Fibroblast of villous mesenchyme (primary cell): Measurements from ENCODE around the gene CPSF4L. TPM values are rescaled to one million over a fixed set of nuclear protein-coding genes. Genes with fewer than 3 reads are reported as not detected.
A peak's percentile ranks its signal among the peaks of the same experiment; 100 is the strongest.

Experiments used
- DNase-seq: peaks from one replicate; pipeline ENCODE4 v3.0.0-alpha.2; 2010; ENCODE audit warnings: low read depth
- H3K4me3 ChIP-seq: 2 replicates; pipeline ENCODE4 v1.5.1; 2011; ENCODE audit warnings: low read depth, mild to moderate bottlenecking, low read length
- total RNA-seq: library from RNA; depleted of rRNA; stranded (reverse); fragments of >200 nt; gene quantifications from 2 replicates; pipeline ENCODE4 v1.2.3, GENCODE V29; 2012
- TF ChIP-seq, protein P1 (sequence below): IDR thresholded peaks from 2 replicates; pipeline ENCODE4 v1.5.1; 2012; ENCODE audit warnings: low read depth, mild to moderate bottlenecking, low read length; ENCODE audit not compliant: insufficient read depth

The CPSF4L gene
- total RNA-seq, 1 donor = not detected

DNA sequence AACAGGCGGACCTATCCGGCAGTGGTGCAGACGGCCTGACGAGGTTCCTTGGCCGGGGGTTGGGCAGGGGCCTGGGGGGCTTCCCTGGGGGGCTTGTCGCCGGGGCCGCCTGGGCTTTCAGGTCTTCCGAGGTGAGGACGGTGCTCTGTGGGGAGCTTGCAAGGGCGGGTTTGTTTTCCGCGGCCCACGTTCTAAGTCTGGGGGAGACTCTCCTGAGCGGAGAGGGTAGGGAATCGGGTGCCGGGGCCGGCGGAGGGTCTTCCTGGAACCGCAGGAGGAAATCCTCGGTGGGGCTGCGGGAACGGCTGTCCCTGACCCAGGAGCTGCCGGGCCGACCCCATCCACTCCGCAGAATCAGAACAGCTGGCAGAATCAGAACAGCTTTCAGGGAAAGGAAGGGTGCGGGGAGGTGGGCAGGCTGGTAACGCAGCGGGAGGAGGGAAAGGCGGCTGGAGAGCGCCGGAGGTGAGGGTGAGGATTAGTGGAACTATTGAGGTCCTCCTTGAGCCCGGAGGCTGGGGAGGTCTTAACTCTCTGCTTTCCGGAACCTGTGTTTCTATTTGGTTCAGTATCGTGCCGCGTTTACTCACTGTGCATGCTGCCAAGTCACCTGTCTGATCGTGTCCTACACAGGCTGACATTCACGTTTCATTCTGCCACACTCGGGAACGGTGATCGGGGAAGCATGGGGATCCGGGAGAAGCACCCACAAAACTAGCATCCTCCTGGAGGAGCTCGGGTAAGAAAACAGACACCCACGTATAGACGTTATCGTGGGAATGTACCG is 28.9 kb downstream of the CPSF4L start:
- TF ChIP-seq, protein P1, sequence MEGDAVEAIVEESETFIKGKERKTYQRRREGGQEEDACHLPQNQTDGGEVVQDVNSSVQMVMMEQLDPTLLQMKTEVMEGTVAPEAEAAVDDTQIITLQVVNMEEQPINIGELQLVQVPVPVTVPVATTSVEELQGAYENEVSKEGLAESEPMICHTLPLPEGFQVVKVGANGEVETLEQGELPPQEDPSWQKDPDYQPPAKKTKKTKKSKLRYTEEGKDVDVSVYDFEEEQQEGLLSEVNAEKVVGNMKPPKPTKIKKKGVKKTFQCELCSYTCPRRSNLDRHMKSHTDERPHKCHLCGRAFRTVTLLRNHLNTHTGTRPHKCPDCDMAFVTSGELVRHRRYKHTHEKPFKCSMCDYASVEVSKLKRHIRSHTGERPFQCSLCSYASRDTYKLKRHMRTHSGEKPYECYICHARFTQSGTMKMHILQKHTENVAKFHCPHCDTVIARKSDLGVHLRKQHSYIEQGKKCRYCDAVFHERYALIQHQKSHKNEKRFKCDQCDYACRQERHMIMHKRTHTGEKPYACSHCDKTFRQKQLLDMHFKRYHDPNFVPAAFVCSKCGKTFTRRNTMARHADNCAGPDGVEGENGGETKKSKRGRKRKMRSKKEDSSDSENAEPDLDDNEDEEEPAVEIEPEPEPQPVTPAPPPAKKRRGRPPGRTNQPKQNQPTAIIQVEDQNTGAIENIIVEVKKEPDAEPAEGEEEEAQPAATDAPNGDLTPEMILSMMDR = no peak
- peak overlapping the region; percentile 98 for H3K4me3 ChIP-seq
- peak; percentile 28 for DNase-seq

DNA sequence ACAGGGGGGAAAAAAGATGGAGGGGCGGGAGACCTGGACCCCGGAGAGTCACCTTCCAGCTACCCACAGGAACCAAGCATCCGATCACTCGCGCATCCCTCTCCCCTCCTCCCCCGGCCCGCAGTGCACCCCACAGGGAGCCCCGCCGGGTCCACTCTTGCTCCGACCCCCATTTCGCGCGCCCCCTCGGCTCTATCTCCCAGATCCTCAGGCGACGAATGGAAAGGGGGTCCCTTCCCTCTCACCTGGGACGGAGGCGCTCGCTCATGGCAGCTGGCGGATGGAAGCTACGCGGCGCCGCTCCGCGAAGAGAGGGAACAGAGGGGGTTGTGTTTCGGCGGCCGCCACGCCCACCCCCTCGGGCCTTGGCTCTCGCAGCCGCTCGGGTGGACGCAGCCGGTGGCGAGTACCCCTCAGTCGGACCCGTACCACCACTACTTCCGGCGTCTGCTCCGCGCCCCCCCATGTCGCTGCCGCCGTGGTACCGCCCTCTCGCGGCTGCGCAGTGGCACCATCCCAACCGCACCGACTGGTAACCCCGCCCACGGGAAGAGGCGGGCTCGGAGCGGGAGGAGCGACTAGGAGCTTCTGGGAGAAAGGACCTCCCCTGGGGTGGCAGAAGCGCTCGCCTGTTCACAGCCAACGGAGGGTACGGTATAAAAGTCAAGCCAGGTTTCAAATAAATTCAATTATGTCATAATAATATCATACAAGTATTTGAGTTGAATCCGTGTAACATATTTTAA is 29.7 kb downstream of the CPSF4L start:
- H3K4me3 ChIP-seq = peak overlapping the region; percentile 98
- TF ChIP-seq, protein P1 = peak; percentile 16
- peak; percentile 93 for DNase-seq

DNA sequence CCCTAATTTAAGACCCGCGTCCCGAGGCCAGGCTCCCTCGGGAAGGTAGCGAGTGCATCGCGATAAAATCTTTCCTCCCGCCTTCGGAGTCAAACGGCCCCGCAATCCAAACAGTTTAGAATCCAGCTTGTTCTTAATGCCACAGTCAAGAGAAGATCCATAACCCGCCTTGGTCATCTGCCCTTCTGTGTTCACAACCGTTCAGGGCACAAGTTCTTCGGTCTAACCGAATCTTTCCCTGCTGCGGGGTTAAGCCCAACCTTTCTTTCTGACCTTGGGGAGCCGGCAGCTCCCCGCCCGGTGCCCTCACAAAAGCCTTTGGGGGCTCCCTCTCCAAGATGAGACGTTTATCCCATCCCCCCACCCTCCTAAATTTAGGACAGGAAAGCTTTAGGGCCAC is 30.3 kb downstream of the CPSF4L start:
- TF ChIP-seq, protein P1 = no peak
- peak overlapping the region; percentile 98 for H3K4me3 ChIP-seq
- DNase-seq = peak; percentile 33

DNA sequence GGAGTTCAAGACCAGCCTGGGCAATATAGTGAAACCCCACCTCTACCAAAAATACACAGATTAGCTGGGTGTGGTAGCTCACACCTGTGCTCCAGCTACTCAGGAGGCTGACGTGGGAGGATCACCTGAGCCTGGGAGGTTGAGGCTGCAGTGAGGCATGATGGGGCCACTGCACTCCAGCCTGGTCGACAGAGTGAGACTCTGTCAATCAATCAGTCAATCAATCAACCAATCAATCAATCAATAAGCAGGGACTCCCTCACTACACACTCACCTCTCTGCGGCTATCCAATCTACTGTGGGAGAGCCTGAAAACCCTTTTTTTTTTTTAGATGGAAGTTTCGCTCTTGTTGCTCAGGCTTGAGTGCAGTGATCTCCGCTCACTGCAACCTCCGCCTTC is 31.6 kb downstream of the CPSF4L start:
- DNase-seq = no peak

DNA sequence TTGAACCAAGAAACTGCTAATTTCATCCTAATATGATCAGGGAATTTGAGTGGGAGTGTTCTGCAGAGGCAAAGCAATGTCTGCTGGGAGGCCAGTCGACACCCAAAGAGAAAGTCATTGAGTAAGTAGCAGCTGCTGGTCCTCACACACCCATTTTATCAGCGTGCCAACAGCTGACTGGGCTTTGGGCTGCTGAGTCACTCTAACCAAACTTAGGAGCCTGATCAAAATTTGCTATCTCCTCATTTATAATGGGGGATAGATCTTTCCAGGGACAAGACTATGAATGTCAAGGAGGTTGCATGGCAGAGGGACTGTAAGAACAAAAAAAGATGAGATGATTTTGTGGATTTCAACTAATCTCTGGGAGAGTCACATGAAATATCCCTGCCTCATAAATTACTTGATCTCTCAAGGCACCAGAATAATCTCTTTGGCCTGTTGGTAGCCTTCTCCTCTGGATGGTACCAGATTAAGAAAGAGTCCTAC is 32.9 kb downstream of the CPSF4L start:
- H3K4me3 ChIP-seq = no peak overlapping the region
- TF ChIP-seq, protein P1 = no peak
- DNase-seq = peak; percentile 90

More for the DNA sequence above, 31.6 kb downstream of the CPSF4L start:
- TF ChIP-seq, protein P1 = no peak
- H3K4me3 ChIP-seq = no peak overlapping the region

DNA sequence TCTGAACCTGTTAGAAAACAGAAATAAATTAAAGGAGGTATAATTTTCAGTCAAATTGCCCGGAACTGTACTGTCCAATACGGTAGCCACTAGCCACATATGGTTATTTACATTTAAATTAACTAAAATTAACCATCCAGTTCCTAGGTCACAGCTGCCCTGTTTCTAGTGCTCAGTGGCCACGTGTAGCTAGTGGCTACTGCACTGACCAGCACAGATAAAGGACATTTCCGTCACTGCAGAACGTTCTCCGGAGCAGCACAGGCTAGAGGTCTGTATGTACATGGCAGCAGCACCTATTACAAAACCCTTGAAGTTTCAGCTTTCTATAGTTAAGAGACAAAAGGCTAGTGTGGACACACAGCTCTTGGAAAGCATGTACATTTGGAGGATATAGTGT is 33.7 kb downstream of the CPSF4L start:
- H3K4me3 ChIP-seq = no peak overlapping the region
- TF ChIP-seq, protein P1 = no peak
- DNase-seq = peak; percentile 11
